RKO (cell line): ENCODE data around the gene TRMT10B.

Experiments used
- DNase-seq: peaks from one replicate; pipeline ENCODE4 v3.0.0-alpha.2; 2016; ENCODE audit warnings: low spot score

Gene TRMT10B

GRCh38 chr9:37753489-37754190, at the start of gene TRMT10B:
Gene TRMT10B (plus strand): TSS chr9:37753805. CDS start chr9:37761932, 8,127 bp downstream.
- peak; percentile 81 for DNase-seq

- DNase-seq = no peak
Measured at GRCh38 chr9:37705787-37706186, 47.8 kb upstream of the TRMT10B start.

DNA sequence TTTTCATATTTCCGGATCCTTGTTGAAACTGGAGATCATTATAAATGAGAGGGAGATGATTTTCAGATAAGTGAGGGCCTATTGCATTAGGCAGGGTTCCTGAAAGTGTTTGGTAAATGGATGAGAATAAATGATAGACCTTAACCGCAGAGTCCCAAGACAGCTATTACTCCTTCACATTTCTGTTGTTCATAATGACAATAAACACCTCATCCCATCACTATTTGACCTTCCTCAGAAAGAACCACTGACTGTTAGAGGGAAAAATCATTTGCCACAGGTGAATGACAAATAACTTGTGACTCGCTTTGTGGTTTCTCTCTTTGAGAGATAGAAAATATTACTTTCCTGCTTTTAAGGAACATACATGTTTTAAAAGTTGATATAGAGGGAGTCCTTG, 47.3 kb upstream of the TRMT10B start:
- no peak for DNase-seq

GRCh38 chr9:37707748-37708147, 45.9 kb upstream of the TRMT10B start:
- DNase-seq = no peak

DNA sequence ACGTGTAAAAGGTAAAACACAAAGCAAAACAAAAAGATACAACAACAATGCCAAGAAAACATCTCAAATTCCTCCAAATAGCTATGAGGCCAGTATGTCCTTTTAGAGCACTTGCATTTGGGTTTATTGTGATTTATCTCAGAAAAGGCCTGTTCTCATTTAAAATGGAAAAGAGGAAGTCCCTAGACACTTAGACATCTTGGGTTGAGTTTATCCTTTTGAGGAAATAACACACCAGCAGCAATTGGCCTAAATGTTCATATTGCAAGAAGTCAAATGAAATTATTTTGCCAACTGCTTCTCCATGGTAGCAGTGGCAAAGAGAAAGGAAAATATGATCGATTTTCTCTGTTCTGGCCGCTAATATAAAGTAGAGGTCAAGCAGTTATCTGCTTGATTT, 43.6 kb upstream of the TRMT10B start:
- DNase-seq = no peak

DNA sequence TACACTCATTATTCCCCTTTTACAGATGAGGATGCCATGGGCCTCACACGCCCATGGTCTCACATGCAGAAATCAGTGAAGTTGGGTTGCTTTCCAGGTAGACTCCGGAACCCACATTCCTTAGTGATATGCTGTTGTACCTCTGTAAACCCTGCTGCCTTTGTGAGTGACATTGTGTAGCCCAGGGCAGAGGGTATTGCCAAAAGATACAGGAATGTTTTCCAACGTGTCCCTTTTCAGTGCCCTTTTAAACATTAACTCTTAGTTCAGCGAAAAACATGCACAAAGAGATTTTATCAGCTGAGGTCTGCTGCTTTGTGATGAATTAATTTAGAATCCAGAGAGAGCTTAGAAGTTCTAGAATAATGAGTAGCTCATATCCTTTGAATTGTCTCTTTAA, 38.3 kb upstream of the TRMT10B start:
- no peak for DNase-seq

GRCh38 chr9:37715991-37716505, 37.6 kb upstream of the TRMT10B start:
- DNase-seq = no peak

DNA sequence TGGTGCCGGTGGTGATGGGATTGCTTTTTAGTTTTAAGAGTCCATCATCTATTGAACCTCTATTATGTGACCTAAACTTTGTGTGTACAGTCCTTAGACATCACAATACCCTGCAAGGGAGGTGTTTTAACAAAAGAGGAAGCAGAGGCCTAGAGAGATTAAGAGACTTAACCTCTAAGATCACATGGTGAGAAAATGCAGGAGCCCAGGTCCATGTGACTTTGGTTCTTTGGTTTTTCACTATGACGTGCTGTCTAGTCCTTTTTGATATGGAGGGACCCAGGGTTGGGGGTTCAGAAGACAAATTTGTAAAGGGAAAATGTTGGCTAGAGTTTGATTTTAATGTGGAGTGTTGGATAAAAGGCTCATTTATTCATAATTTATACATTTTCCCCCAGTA, 34.1 kb upstream of the TRMT10B start:
- no peak for DNase-seq

GRCh38 chr9:37727013-37727412, 26.6 kb upstream of the TRMT10B start:
- no peak for DNase-seq

- no peak for DNase-seq
Measured at GRCh38 chr9:37729499-37729898, 24.1 kb upstream of the TRMT10B start.

GRCh38 chr9:37730256-37730655, 23.3 kb upstream of the TRMT10B start:
- no peak for DNase-seq

- no peak for DNase-seq
Measured at GRCh38 chr9:37730839-37731238, 22.8 kb upstream of the TRMT10B start.

DNA sequence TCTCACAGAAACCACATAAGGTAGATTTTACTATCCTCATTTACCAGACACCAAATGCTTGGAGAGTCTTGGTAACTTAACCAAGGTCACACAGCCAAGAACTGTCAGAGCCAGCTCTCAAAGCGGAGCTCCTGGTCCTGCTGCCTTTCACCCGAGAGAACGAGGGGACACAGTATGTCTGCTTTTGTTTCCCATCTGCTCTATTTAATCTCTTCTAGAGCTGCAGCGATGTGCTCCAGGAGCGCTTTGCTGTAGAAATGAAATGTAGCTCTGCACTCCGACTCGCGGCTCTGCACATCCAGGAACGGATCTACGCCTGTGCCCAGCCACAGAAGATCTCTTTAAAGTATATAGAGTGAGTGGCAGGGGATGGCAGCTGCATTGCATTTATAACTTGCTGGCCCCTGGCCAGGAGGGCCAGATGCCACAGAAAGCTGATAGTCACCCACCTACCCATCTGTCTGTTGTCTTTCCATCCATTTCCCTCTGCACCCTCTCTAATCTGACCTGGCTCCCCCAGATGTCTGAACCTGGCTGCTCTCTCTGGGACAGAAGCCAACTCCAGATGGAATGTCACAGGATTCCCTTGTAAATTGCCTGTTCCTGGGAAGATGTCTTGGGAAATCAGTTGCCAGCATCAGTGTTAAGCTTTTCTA, 21.4 kb upstream of the TRMT10B start:
- DNase-seq = no peak

DNA sequence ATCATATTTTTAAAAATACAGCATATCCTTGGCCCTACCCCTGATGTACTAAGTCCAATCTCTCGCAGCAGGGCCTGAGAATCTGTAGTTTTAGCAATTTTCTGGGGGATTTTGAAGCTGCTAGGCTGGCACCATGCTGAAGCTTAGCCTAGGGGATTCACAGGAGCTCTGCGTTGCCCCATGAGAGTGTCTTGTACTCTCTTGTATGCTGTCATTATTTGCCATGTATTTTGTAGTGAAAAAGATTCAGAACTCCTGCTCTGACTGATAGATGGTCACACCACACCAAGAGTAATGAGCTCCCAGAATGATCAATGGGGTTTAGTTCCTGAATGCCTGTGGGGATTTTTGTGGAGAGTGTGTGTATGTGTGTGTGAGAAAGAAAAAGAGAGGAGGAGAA, 20.7 kb upstream of the TRMT10B start:
- DNase-seq = no peak

DNA sequence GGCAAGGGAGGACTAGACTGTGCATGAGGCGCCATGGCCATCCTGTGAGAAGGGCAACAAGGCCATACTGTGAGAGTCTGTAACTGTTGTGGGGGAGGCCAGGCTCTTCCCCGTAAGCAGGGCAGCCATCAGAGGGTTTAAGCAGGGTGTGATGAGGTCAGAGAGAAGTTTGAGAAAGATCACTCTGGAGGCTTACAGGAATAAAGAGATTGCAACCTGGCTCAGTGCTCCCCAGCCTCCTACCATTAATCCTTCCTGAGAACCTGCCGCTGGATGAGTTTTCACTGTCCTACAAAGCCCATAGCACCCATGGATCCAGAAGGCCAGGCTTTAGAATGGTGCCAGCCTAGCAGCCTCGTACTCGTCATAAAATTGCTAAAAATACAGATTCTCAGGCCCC, 14.4 kb upstream of the TRMT10B start:
- DNase-seq = no peak

GRCh38 chr9:37740128-37740527, 13.5 kb upstream of the TRMT10B start:
- no peak for DNase-seq

DNA sequence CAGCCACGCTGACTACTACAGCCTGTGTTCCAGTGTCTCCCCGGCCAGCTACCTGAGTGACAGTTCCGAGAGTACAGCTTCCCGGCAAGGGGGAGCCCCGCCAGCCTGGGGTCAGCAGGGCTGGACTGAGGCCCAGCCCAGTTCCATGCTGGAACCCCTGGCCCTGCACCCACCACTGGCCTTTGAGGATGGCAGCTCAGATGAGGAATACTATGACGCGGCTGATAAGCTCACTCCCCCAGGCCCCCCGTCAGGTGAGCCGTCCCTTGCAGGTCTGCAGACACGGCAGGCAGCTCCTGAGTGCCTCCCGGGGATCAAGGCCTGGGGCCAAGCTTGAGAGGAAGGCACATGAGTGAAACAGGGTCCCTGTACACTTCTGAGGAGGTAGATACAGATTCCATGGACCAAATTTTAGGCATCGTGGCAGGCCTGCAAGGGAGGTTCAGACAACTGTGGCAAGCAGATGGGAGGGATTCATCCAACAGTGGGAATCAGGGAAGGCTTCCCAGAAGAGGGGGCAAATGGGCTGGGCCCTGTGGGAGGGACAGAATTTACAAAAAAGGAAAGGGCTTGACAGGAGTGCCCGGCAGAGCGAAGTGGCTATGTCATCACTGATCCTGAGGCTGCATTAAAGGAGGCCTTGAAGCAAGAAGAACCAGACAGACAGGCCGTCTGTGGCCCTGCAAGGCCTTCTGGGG, 12.8 kb upstream of the TRMT10B start:
- no peak for DNase-seq

DNA sequence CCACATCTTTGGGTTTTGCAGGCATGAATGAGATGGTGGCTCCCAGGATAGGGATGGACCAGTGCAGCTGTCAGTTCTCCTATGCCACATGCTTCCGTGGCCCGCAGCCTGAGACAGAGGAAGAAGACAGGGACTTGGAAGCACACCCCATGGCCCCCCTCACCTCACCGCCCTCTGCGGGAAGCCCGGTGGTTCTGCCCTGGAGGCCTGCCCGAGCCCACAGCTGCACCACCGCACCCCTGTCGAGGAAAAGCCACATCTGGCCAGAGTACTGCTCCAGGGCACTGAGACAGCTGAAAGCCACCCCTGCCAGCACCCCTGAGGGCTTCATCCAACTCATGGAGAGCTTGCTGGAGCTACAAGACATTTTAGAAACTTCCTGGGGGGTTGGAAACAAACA, 7.6 kb upstream of the TRMT10B start:
- DNase-seq = no peak

DNA sequence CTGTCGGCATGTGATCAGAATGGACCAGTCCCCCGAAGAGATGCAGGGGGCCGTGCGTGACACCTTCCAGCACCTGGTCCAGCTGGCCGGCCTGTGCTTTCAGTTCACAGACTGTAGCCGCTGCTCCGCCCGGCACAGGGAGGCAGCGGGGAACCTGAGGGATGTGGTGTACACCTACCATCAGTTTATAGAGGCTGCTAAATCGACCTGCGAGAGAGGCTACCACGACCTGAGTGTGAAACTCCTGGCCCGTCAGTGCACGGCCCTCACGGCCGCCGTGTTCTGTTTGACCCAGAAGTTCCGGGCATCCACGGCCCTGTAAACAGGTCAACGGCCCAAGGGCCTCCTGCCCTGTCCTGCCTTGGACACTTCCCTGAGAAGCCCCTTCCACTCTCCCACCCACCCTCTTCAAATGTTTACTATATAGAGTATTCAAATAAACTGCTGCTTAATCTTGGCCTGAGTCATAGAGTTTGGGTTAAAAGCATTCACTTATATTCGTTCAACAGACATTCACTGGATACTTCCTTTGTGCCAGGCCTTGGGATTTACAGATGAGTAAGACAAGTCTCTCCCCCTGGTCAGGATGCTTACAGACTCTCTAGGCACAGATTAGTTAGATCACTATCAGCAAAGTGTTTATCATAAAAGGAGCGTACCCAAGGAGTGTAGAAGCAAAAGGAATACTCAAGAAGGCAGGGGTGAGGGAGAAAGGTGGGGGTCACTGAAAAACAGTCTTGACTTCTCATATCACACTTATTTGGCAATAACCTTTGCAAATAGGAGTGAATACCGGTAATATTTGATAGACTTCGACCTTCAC, 6.9 kb upstream of the TRMT10B start:
- no peak for DNase-seq

DNA sequence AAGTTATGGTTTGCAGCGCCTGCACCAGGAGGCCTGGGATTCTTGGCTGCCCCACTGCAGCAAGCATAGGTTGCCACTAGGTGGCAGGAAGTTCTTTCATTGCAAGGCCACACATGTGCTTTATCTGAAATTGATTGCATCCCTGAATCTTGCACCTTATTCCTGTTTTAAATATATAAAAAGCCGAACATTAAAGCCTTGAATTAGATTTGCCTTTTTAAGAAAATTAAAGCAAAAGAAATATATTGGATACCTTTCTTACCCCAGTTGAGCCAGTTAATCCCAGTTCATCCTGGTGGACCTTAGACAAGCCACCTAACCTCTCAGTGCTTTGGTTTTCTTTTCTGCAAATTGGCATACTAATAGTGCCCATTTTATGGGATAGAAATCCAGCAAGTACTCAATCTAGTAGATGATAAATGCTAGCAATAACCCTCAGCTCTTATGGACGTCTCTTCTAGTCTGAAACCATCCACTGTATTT, 6.3 kb upstream of the TRMT10B start:
- DNase-seq = peak; percentile 77

GRCh38 chr9:37749129-37749528, 4.5 kb upstream of the TRMT10B start:
- DNase-seq = no peak

GRCh38 chr9:37751186-37751585, 2.4 kb upstream of the TRMT10B start:
- DNase-seq = no peak
